ENCODE results near the gene EHD3. TPM values are rescaled to one million over a fixed set of nuclear protein-coding genes. Genes with fewer than 3 reads are reported as not detected.

Gene EHD3
- total RNA-seq, 1 donor from 2014 or later = 7.5 TPM

DNA sequence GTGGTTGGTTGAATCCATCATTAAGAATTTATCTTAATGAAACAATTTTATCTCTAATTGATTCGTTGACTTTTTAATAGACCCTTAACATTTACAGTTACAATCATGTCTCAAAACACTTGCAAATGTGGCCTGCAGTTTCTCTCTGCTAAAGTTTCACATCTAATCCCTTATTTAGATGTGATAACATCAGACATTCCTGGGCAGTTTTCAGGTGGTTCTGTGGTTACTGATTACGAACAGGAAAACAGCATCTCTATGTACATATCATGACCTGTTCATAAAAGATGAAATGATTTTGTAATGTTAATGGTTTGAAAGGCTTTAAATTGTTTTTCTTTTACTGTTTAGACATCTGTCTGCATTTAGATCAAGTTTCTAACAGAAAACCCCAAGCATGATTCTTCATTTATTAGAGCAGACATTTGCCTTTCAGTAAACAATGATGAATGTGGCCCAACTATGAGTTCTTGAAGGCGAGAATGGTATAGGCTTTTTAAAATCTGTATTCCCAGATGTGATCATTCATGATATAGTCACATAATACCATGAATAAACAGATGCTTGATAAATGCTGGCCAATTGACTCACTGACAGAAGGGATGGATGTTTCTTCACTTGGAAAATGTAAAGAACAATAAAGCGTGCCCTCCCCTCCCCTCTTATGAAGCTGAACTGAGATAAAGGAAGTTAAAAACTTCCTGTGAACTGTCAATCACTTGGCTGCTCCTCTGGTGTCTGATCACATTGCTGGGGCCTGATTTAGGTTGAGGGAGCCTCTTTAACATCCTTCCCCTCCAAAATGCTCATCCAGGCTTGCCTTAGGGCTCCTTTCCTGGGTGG is 20.1 kb upstream of the EHD3 start:
- DNase-seq = no peak

DNA sequence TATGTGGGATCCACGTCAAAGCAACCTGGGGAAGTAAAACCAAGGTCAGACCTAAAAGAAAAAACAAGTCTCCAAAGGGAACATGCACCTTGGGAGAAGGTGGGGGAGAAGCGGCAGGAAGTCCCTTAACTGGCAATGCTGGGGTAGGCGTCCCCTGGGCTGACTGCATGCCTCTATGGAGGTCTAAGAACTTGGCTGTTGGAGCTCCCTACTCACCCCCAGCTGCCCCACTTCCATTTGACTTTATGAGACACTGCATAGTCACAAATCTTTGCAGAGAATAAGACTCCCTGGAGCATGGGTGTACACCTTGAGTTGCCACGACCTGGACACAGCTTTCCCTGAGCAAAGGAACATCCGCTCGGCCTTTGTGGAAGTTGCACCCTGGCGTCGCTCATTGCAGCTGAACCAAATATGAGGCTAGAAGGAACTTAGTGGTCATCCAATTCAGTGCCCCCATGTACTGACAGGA is 19.5 kb upstream of the EHD3 start:
- no peak for DNase-seq

DNA sequence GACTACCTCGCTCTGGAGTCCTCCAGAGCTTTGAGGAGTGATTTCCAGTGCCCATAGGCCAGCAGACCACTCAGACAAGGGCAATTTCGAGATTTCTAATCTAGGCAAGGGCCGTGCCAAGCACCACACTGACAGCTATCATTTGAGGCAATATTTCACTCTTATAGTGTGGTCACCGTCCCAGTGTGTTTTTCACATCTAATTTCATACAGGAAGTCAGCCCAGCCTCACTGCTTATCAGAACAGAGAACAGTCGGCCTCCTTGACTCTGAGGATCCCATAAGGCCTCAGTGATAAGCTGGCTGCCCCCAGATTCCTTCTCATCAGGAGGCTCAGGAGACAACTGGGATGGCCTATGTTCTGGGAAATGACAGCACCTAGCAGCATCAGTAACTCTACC is 17.2 kb upstream of the EHD3 start:
- DNase-seq = no peak

DNA sequence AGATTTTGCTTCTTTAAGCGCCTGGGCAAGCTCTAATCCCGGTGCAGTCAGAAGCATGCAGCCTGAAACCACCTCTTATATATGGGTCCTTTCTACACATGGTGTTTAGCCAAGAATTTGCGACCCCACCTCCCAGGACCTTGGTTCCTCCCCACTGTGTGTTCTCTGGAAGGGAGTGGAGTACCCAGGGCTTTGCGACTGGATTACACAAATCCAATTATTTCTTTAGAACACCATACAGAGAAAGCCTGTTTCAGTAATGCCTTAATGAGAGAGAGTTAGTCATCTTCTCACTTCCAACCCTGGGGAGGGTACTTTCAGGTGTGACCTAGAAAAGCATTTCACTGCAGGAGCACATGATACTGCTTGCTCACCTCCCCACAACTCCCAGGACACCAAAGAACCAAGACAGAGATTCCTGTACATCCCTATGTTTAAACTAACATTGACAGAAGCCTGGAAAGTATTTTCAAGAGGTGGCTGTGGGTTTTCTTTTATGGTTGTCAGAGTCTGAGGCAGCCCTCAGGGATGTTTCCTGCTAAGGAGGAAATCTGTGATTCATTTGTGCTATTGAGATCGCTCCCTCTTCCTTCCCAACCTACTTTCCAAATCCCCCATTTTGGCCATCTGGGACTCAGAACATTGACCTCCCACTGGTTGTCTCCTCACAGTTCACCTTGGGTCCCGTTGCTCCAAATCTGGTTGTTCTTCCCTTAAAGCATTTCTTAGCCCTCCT is 16.3 kb upstream of the EHD3 start, which contains the start of gene CAPN14:
Gene CAPN14 (minus strand): TSS at position 51 of the 736 bp plus-strand sequence. CDS start 12,068 bp downstream, outside the sequence.
- DNase-seq = no peak

DNA sequence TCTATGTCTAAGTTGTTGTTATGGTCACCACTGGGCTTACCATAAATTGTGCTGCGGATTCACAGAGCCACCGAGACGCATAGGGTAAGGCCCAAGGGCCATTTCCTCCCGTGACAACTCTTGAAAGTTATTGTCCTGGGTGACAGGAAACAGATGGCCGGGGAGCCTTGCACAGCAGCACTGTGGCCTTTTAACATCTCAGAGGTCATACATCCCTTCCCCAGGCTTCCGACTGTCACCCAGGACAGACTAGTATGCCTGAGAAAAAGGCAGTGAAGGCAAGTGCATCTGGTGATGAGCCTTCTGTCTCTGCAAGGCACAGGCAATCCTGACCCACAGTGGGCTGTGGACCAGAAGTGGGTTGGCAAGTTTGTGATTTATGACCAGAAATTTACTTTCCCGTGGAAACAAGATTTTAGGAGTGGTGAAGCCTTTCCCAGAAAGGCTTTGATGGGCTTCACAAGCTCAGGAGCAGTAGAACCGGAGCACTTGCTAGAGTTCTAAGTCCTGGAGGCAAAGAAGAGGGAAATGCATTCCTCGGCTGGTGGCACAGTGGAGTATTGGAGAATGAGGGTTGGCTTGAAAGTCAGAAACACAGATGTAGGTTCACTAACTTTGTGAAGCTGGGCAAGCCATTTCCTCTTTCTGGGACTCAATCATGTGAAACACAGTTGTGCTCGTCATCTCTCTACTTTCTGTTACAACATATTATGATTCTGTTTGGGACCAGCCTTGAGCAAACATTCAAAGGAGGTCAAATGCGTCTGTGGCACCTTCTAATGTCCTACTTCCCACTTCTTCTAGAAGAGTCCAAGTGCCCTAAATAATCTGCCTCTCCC is 14.6 kb upstream of the EHD3 start:
- no peak for DNase-seq

DNA sequence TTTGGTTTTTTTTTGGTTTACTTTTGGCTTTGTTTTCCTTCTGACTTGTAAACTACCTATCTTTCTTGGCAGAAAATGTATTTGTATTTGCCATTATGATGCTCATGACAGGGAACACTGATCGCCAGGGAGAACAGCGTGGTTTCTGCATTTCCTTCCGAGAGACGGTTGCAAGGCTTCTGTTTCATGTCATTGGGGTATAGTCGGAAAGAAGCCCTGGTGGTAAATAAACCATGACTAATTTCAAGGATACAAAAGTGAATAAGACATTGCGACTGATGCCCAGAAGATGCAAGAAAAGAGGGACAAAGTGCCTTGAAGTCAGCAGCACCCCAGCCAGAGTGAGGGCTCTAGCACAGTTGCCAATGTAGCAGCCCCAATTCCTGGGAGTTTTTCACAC is 12.4 kb upstream of the EHD3 start:
- no peak for DNase-seq

DNA sequence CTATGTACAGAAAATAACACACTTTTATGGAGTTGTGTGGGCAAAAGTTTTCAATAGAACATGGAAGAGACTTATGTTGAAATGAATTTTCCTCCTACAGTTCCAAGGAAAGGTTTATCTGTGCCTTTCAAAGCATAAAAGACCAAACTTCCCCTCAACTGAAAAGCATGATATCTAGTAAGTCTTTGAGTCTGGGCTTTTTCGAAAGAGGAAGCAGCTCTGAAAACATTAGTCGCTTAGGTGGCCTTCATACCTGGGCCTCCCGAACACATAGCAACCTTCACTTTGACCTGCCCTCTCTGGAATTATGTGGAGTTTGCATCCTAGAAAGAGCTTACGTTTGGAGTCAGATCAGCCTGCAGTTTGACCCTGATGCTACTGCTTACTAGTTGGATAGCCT is 11.9 kb upstream of the EHD3 start:
- DNase-seq = no peak

DNA sequence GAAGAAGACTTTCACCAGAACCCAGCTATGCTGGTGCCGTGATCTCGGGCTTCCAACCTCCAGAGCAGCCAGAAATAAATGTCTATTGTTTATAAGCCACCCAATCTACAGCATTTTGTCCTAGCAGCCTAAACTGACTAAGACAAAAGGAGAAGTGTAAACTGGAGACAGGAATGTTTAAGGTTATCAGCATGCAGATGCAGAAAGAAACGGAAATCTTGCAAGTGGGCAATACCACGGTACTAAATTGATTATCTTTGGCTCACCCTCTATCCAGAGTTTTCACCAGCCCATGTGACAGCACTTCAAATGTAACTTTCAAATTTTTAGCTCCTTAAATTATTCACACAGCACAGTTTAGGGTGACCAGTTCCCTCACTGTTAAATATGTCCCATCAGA is 10.9 kb upstream of the EHD3 start:
- no peak for DNase-seq

DNA sequence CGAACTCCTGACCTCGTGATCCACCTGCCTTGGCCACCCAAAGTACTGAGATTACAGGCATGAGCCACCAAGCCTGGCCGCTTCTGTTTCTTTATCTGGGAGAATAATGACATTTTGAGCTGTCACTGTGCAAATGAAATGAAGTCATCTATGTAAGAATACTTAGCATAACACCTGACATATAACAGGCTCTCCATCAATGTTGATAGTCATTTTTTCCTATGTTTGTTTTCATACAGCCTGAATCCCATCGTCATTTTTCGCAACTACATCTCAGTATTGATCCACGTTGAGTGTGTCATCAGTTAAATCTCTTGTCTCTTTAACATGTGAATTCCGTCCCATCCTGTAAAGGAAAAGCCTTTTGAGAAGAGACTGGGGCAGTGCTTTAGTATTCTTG is 10.2 kb upstream of the EHD3 start:
- no peak for DNase-seq

DNA sequence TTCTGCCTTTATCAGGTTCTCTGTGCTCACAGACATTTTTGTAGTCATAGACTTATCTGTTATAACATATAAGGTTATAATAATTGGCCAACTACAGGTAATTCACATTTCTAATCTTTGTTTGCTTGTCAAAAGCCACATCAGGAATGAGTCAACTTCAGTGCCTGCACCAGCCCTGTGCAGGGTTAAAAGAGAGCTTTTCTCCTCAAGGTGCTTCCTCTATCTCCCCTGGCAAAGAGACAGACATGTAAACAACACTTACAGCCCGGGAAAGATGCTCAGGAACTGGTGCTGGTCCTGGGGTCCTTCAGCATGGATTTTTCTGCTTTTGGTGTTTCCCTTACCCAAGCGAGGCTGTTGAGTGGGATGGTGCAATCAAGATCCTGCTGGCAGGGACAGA is 7.7 kb upstream of the EHD3 start:
- no peak for DNase-seq

DNA sequence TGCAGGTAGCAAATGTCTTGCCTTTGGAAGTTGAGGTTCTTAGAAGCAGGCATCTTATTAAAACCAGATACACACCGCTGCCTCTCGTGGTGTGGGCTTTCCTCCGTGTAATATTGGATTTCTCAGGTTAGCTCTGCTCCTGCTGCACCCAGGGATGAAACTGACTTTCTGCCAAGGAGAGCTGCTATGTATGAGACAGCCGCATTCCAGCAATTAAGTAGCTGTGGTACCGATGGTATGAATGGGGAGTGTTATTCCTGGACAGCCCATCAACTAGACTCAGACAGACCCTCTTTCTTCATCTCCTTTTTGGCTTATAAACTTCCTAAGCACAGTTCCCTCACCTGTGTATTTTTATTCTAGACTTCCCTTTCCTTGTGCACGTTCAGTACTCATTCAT is 6.8 kb upstream of the EHD3 start:
- DNase-seq = no peak

DNA sequence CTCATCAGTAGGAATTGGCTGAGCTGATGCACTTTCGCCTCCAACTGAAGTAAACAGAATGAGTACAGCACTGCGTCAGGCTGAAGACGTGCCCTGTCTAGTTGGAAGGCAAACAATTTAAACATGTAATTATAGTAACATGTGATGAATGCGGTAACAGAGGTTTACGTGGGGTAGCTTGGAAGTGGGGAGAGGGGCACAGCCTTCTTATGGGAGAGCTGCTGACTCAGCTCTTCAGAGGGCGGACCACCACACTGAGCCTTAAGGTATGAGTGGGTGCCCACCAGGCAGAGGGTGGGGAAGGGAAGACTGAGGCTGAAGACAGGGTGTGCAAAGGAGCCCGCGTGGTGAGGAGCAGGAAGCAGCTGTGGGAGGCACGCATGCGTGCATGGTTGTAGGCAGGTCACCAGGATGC is 6.2 kb upstream of the EHD3 start:
- DNase-seq = no peak

DNA sequence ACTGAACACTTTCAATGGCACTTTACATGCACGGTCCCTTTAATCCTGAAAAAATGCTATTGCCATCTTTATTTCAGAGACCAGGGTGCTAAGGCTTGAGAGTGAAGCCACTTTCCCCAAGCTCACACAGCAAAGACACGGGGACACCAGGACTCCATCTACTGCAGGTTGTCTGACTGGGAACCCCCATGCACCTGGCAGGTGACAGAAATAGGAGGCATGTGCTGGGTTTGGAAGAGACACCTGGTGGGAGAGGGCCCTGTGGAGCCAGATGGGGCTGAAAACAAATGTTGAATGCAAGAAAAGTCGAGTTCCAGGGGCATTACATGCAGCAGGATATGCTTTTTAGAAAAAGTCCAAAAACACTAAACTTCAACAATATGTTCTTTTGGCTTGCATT is 5.2 kb upstream of the EHD3 start:
- DNase-seq = no peak

DNA sequence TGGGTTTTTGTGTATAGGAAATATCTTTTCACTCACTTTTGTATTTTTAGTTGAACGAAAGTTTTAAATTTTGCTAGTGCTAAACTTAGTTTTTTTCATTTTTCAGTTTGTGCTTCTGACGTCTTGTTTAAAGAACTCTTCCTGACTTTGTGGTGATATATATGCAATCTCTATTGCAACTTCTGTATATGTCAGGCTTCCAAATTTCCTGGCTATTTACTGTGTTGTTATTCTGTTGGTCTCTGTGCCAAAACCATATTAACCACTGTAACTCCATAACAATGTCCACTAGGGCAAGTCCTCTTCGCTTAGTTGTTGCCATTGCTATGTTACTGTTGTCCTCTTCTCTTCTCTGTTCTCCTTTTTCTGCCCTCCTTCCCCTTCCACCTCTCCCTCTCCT is 3.2 kb upstream of the EHD3 start:
- no peak for DNase-seq

DNA sequence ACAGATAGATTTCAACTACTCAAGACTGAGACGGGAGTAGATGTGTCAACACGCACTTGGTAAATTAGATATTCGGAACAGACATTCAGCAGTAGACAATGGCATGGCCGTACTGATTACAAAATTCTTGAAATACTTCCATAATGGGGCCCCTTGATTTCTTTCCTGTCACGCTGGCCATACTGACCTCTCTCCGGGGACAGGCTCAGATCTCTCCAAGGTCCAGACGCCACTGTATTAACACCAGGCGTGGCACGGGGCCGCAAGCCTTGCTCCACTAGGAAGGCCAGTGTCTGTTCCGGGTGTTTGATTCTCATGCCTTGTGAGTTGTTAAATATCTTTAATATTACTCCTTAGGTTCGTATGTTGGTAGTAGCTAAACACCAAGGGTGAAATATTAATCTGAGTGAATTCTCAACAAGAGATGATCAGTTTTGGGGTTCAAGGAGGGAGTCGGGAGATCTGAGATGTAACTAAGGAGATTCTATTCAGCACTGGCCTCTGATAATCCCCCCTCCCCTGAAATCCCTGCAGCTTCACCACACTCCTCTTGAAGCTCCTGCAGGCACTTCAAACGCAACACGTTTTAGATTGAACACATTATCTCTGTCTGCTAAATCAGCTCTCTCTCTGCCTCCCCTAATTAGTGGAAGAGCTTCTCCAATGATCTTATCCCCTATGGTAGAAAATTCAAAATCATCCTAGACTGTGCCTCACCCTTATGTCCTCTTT is 2.2 kb upstream of the EHD3 start:
- no peak for DNase-seq

DNA sequence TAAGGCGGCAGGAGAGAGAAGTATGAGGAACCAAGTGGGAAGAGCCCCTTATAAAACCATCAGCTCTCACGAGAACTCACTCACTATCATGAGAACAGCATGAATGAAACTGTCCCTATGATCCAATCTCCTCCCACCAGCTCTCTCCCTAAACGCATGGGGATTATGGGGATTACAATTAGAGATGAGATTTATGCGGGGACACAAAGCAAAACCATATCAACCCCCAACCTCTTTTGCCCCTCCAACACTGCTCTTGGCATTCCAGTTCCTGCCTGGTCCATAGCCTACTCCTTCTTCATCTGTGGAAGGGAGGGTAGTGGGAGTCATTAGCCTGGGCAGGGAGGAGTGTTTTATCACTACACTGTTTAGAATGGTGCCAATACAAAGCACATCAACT is 1.4 kb upstream of the EHD3 start:
- DNase-seq = no peak

DNA sequence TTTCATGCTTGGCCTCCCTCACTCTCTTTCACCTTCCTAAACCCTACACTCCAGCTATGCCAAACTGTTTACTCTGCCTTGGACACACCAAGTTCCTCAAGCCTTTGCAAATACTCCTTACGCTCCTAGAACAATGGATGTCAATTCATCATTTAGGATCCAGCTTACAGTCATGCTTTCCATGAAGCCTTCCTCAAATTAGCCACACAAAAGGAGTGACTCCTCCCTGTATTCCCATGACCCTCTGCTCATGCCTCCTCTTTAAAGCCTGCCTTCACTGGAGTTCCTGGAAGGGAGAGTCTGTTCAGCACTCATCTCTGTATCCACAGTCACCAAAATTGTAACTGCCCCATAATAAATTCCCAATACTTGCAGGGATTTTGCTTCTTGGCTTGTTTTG is 721 bp upstream of the EHD3 start:
- DNase-seq = no peak

DNA sequence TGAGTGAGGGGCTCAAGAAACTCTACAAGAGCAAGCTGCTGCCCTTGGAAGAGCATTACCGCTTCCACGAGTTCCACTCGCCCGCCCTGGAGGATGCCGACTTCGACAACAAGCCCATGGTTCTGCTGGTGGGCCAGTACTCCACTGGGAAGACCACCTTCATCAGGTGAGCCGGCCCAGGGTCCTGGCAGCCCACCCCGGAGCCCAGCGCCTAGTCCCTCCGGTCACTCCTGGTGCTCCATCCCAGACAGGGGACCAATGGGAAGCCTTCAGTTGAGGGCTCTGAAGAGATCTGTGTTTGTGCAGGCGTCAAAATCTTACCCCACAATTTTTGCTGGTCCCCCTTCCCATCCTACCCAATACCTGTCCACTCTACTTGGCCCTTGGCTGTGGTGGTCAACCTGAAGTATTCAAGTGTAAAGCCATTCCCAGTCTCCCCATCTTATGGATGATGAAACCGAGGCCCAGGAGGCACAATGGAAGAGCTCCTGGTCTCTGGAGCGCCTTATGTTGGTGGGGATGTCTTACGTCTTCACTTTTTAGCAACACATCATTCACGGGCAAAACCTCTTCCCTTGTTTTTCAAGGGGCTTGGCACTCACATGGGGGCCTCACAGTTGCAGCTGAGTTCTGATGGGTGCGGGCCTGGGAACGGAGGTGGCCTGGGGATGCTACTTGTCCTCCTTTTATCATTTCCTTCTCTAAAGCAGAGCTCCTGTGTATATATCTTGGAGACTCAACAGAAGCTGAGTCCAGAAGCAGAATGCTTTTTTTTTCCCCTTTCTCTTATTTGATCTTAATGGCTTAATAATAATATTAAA is 941 bp downstream of the EHD3 start:
- no peak for DNase-seq

DNA sequence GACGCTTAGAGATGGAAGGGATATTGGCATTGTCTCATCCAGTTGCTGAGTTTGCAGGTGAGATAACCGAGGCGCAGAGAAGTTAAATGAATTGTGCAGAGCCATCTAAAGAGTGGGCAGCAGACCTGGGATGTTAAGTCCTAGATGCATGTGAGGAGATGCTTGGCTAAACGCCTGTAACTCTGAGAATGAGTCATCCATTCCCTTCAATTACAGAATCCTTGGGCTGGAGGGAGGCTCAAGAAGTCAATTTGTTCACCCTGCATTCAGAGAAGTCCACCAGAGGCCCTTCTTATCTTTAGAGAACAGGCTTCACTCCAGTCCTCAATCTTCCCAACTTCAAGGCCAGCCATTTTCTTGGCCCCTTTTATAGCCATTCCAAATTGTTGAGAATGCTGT is 1.6 kb downstream of the EHD3 start:
- no peak for DNase-seq

DNA sequence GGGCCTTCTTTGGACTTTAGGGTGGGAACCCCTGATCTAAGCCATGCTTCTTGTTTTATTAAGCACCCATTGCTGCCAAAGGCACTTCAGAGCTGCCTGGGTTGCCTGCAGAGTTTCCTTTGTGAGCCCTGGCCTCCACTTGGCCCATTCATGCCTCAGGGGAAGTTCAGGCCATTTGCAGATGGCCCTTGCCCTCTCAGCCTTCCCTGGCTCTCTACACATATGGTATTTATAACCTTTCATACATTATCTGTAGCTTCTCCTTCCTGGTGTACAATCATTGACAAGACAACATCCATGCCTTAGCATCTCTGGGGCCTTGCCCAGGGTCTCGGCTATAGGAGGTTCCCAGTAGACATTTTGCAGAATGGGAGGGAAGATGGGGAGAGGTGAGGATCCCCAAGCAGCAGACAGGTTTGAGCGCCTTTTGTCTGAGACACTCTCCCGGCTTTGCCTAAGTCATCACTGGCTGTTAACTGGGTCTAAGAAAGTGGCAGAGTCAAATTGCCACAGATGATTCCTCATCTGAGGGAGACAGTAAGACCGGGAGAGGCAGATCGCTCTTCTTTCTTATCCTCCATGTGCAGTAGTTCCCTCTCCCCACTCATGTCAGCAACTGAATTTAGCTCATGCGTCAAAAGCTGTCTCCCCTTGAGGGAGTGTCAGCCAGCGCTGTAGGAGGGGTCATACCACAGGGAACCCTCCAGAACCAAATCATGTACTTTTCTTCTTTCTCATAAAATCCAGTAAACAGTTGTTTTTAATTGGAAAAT is 2.7 kb downstream of the EHD3 start:
- DNase-seq = no peak
